ENCODE measurements around the gene ELMO2. TPM values are rescaled to one million over a fixed set of nuclear protein-coding genes. Genes with fewer than 3 reads are reported as not detected.

Gene ELMO2
- total RNA-seq, 4 donors from 2014 or later: 13.5 to 30.0 (median 22.1) TPM

- intact Hi-C loops (cut with DNase I; ENCODE audit: low total_unique reads): no loop called here
- DNase-seq: no peak
- no peaks in the 10 kb centered on the region for H3K27me3 ChIP-seq
- TF ChIP-seq POLR2AphosphoS5 (IDR thresholded peaks at IDR 0.05) (no peak), EP300 (IDR thresholded peaks at IDR 0.05; ENCODE audit: low read depth) (no peak), CTCF (IDR thresholded peaks at IDR 0.05) (no peak), POLR2A (IDR thresholded peaks at IDR 0.05) (no peak)
- H3K4me3 ChIP-seq: no peak overlapping the region
- peaks cover 0 to 7% (median 3%) of the 10 kb centered on the region in 4 donors for H3K36me3 ChIP-seq
- H3K4me1 ChIP-seq: peaks cover 9 to 36% (median 28%) of the 10 kb centered on the region in 4 donors
- in situ Hi-C loops (cut with MboI; ENCODE audit: low pct_ligation_motif_present in 1 of 4, low pct_unique_long_range_greater_than_20kb in 1 of 4, low sequenced_read_pairs in 3 of 4): no loop called here
- H3K9me3 ChIP-seq: no peaks in the 10 kb centered on the region
- WGBS, 2 donors (ENCODE audit: low coverage in 1 of 2): 89% methylated on average over 2 of the region's 2 CpGs; no CpG with 5 or more reads in 1 of the 2 donors
- no peak overlapping the region for H3K27ac ChIP-seq
Observed at GRCh38 chr20:46361811-46362210, 44.6 kb downstream of the ELMO2 start.

- Histone ChIP-seq H3K27ac (no peak overlapping the region), H3K27me3 (no peaks in the 10 kb centered on the region), H3K4me3 (no peak overlapping the region), H3K4me1 (peaks cover 9 to 41% (median 30%) of the 10 kb centered on the region in 4 donors), H3K9me3 (no peaks in the 10 kb centered on the region), H3K36me3 (peaks cover 0 to 3% (median under 1%) of the 10 kb centered on the region in 4 donors)
- no peak for TF ChIP-seq POLR2AphosphoS5 (IDR thresholded peaks at IDR 0.05)
- no peak for TF ChIP-seq EP300 (IDR thresholded peaks at IDR 0.05; ENCODE audit: low read depth)
- TF ChIP-seq CTCF (IDR thresholded peaks at IDR 0.05): no peak
- TF ChIP-seq POLR2A (IDR thresholded peaks at IDR 0.05): no peak
- WGBS, 2 donors (ENCODE audit: low coverage in 1 of 2): 74% methylated on average over 5 of the region's 5 CpGs; no CpG with 5 or more reads in 1 of the 2 donors
- in situ Hi-C loops (cut with MboI; ENCODE audit: low pct_ligation_motif_present in 1 of 4, low pct_unique_long_range_greater_than_20kb in 1 of 4, low sequenced_read_pairs in 3 of 4) (no loop called here), intact Hi-C loops (cut with DNase I; ENCODE audit: low total_unique reads) (no loop called here)
- DNase-seq: no peak
Observed at GRCh38 chr20:46361381-46361780, 45.0 kb downstream of the ELMO2 start.

- intact Hi-C loops (cut with DNase I; ENCODE audit: low total_unique reads): no loop called here
- no peak for DNase-seq
- WGBS, 2 donors (ENCODE audit: low coverage in 1 of 2): 59 to 61% methylated on average over 3 to 10 of the region's 10 CpGs
- no peaks in the 10 kb centered on the region for H3K9me3 ChIP-seq
- H3K27me3 ChIP-seq: no peaks in the 10 kb centered on the region
- in situ Hi-C loops (cut with MboI; ENCODE audit: low pct_ligation_motif_present in 1 of 4, low pct_unique_long_range_greater_than_20kb in 1 of 4, low sequenced_read_pairs in 3 of 4): no loop called here
- H3K27ac ChIP-seq: no peak overlapping the region
- no peaks in the 10 kb centered on the region for H3K36me3 ChIP-seq
- H3K4me1 ChIP-seq: peaks cover 9 to 36% (median 27%) of the 10 kb centered on the region in 4 donors
- no peak overlapping the region for H3K4me3 ChIP-seq
- TF ChIP-seq POLR2A (IDR thresholded peaks at IDR 0.05): no peak
- TF ChIP-seq EP300 (IDR thresholded peaks at IDR 0.05; ENCODE audit: low read depth): no peak
- TF ChIP-seq CTCF (IDR thresholded peaks at IDR 0.05): no peak
- no peak for TF ChIP-seq POLR2AphosphoS5 (IDR thresholded peaks at IDR 0.05)
Observed at GRCh38 chr20:46359233-46359751, 47.1 kb downstream of the ELMO2 start.

GRCh38 chr20:46358346-46359058 lies 47.9 kb downstream of the ELMO2 start:
- H3K9me3 ChIP-seq: no peaks in the 10 kb centered on the region
- no peak for DNase-seq
- in situ Hi-C loops (cut with MboI; ENCODE audit: low pct_ligation_motif_present in 1 of 4, low pct_unique_long_range_greater_than_20kb in 1 of 4, low sequenced_read_pairs in 3 of 4): no loop called here
- no peak overlapping the region for H3K4me3 ChIP-seq
- intact Hi-C loops (cut with DNase I; ENCODE audit: low total_unique reads): no loop called here
- no peak overlapping the region for H3K27ac ChIP-seq
- H3K4me1 ChIP-seq: peaks cover 8 to 35% (median 24%) of the 10 kb centered on the region in 4 donors
- WGBS, 2 donors (ENCODE audit: low coverage in 1 of 2): 89 to 92% methylated on average over 5 to 19 of the region's 19 CpGs
- H3K27me3 ChIP-seq: no peaks in the 10 kb centered on the region
- TF ChIP-seq EP300 (IDR thresholded peaks at IDR 0.05; ENCODE audit: low read depth) (no peak), POLR2A (IDR thresholded peaks at IDR 0.05) (no peak), POLR2AphosphoS5 (IDR thresholded peaks at IDR 0.05) (no peak), CTCF (IDR thresholded peaks at IDR 0.05) (no peak)
- H3K36me3 ChIP-seq: no peaks in the 10 kb centered on the region

Data from transverse colon (tissue), 4 donors.